ACC112 (cell line): ENCODE measurements around the gene PRICKLE1.

Source experiments
- H2AFZ ChIP-seq: fragments of 200-600 bp; sonication (generic); one replicate; pipeline ENCODE4 v1.6.0; 2017; ENCODE audit warnings: antibody characterized with exemption, low read length; ENCODE audit not compliant: unreplicated experiment
- H3K27ac ChIP-seq: fragments of 200-600 bp; sonication (generic); 2 replicates; pipeline ENCODE4 v1.5.1; 2014; ENCODE audit warnings: low read depth, mild to moderate bottlenecking, antibody characterized with exemption, low read length, moderate library complexity
- H3K27me3 ChIP-seq: fragments of 200-600 bp; sonication (generic); 2 replicates; pipeline ENCODE4 v1.6.1; 2014; ENCODE audit warnings: mild to moderate bottlenecking, antibody characterized with exemption, low read length, moderate library complexity, mixed read lengths; ENCODE audit not compliant: insufficient read depth
- H3K36me3 ChIP-seq: fragments of 200-600 bp; sonication (generic); 2 replicates; pipeline ENCODE4 v1.6.1; 2016; ENCODE audit warnings: mild to moderate bottlenecking, antibody characterized with exemption, low read length, moderate library complexity, mixed read lengths; ENCODE audit not compliant: insufficient read depth
- H3K4me1 ChIP-seq: fragments of 200-600 bp; sonication (generic); one replicate; pipeline ENCODE4 v1.6.1; 2016; ENCODE audit warnings: low read length, mixed read lengths; ENCODE audit not compliant: insufficient read depth, unreplicated experiment, control insufficient read depth
- H3K4me3 ChIP-seq: fragments of 200-600 bp; sonication (generic); 2 replicates; pipeline ENCODE4 v1.5.1; 2014; ENCODE audit warnings: mild to moderate bottlenecking, low read depth, low read length
- H3K79me2 ChIP-seq: fragments of 200-600 bp; sonication (generic); one replicate; pipeline ENCODE4 v1.6.0; 2016; ENCODE audit warnings: low read length; ENCODE audit not compliant: control insufficient read depth, unreplicated experiment, insufficient read depth

The PRICKLE1 gene

DNA sequence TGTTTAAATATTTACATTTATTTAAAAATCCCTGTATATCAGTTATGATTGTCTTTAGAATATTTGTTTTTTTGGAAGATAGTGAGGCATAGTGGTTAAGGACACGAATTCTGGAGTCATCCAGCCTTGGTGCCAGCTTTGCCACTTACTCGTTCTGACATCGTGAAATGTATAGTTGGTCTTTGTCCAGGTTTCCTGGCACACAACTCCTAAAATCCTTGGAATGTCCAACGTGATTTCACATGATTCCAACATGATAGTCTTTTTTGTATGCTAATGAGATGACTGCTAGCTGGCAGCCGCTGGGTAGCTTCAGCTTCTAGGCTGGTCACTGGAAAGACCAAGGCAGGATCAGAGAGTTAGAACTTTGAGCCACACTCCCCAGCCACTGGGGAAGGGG is 64.8 kb downstream of the PRICKLE1 start:
- Histone ChIP-seq H3K4me3 (no peak overlapping the region), H3K27ac (no peak overlapping the region), H3K79me2 (no peaks in the 10 kb centered on the region), H3K36me3 (no peaks in the 10 kb centered on the region), H3K4me1 (no peaks in the 10 kb centered on the region), H2AFZ (no peak overlapping the region), H3K27me3 (no peaks in the 10 kb centered on the region)

GRCh38 chr12:42516573-42516972 is 73.0 kb downstream of the PRICKLE1 start:
- no peak overlapping the region for H3K27ac ChIP-seq
- no peaks in the 10 kb centered on the region for H3K4me1 ChIP-seq
- H3K79me2 ChIP-seq = no peaks in the 10 kb centered on the region
- H3K4me3 ChIP-seq = no peak overlapping the region
- H2AFZ ChIP-seq = no peak overlapping the region
- H3K36me3 ChIP-seq = no peaks in the 10 kb centered on the region
- H3K27me3 ChIP-seq = no peaks in the 10 kb centered on the region

DNA sequence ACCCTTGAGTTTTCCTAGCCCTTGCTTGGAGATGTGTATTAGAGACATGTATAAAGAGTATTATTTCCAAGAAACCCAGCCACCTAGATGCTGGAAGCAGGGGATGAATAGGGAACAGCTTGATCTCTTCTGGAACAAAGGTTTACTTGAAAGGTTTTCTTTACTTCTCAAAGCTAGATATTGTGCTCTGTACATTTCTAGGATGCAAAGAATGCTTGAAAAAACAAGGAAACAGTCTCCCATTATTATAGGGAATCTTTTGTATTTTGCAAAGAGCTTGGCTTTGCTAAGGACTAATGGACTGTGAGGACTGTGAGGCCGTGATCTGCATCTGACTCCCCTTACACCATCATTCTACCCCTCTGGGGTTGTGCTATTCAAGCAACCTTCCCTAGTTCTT is 77.9 kb downstream of the PRICKLE1 start:
- Histone ChIP-seq H2AFZ (no peak overlapping the region), H3K79me2 (no peaks in the 10 kb centered on the region), H3K27me3 (no peaks in the 10 kb centered on the region), H3K4me1 (no peaks in the 10 kb centered on the region), H3K36me3 (no peaks in the 10 kb centered on the region), H3K4me3 (no peak overlapping the region), H3K27ac (no peak overlapping the region)

DNA sequence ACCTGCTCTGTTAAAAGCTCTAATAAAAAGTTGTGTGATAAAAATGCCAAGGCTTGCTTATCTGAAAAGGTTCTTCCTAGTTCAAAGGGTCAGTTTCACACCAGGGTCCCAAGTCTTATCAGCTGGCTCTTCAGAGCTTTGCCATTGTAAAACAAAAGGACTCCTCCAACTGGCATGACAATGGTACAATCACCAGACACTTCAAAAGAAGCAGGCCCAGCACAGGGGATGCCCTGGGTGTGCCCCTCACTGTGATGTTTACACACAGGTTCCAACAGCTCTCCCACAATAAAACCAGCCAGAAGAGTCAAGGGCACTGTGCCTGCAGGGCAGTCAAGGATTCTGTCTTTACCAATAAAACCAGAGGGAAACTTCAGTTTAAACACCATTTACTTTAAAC is 78.7 kb downstream of the PRICKLE1 start:
- no peak overlapping the region for H3K27ac ChIP-seq
- no peaks in the 10 kb centered on the region for H3K79me2 ChIP-seq
- no peak overlapping the region for H3K4me3 ChIP-seq
- H3K4me1 ChIP-seq = no peaks in the 10 kb centered on the region
- H3K27me3 ChIP-seq = no peaks in the 10 kb centered on the region
- no peak overlapping the region for H2AFZ ChIP-seq
- no peaks in the 10 kb centered on the region for H3K36me3 ChIP-seq

- Histone ChIP-seq H3K4me3 (no peak overlapping the region), H3K79me2 (no peaks in the 10 kb centered on the region), H2AFZ (no peak overlapping the region), H3K27ac (no peak overlapping the region), H3K4me1 (no peaks in the 10 kb centered on the region), H3K27me3 (no peaks in the 10 kb centered on the region), H3K36me3 (no peaks in the 10 kb centered on the region)
Measured at GRCh38 chr12:42508913-42509460, 80.6 kb downstream of the PRICKLE1 start.

DNA sequence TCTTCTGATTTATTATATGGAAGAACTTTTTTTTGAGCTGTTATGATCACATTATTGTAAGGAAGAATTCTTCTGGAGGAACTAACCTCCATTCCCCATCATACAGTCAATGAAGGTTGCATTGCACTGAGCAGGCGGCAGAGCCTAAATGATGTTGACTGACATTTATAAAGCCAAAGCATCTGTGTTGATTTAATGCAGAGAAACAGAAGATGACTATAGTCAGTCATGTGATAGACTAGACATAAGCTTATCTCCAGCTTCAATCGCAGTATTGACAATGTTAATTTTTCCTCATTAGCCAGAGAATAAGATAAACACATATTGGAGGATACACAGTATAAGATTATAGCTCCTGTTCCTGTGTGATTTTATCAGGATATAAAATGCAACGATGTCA is 82.0 kb downstream of the PRICKLE1 start:
- H3K27me3 ChIP-seq = no peaks in the 10 kb centered on the region
- no peaks in the 10 kb centered on the region for H3K4me1 ChIP-seq
- H3K79me2 ChIP-seq = no peaks in the 10 kb centered on the region
- no peak overlapping the region for H3K27ac ChIP-seq
- H3K36me3 ChIP-seq = no peaks in the 10 kb centered on the region
- H2AFZ ChIP-seq = no peak overlapping the region
- no peak overlapping the region for H3K4me3 ChIP-seq

DNA sequence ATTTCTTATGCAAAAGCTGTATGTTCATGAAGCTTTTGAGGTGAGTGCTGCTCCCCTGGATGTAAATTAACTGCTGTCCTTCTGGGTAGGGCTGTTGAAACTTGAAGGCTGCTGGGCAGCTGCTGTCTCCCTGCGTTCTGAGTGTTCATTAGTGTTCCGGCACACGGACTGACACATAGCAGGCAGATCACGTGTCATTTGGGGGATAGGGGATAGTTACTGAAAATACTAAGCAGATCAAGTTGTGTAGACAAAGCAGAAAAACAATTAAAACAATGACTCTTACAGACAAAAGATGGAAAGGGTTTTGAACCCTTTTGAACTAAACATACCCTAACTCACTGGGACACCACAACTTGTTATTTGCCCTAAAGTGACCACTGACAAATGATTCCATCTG is 82.5 kb downstream of the PRICKLE1 start:
- H3K27ac ChIP-seq = no peak overlapping the region
- H3K27me3 ChIP-seq = no peaks in the 10 kb centered on the region
- no peak overlapping the region for H3K4me3 ChIP-seq
- no peak overlapping the region for H2AFZ ChIP-seq
- H3K79me2 ChIP-seq = no peaks in the 10 kb centered on the region
- no peaks in the 10 kb centered on the region for H3K36me3 ChIP-seq
- no peaks in the 10 kb centered on the region for H3K4me1 ChIP-seq

DNA sequence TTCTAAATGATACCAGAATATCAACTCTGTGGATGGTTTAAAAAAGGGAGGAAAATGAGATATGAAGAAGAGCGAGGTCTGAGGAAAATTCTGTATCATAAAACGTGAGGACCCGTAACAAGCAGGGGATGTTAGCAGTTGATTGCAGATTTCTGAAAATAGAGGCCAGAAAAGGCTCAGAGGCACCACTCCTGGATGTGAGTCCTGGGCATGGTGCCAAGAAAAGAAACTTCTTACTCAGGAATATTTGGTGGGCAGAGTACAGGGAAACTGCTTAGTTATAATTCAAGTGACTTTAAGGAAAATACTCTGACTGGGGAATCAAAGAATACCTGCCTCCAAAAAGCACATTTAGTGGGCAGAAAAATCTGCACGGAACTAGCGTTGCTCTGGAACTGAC is 85.5 kb downstream of the PRICKLE1 start:
- Histone ChIP-seq H3K79me2 (no peaks in the 10 kb centered on the region), H3K27me3 (no peaks in the 10 kb centered on the region), H2AFZ (no peak overlapping the region), H3K36me3 (no peaks in the 10 kb centered on the region), H3K27ac (no peak overlapping the region), H3K4me1 (no peaks in the 10 kb centered on the region), H3K4me3 (no peak overlapping the region)

- H2AFZ ChIP-seq = no peak overlapping the region
- H3K27ac ChIP-seq = no peak overlapping the region
- no peaks in the 10 kb centered on the region for H3K79me2 ChIP-seq
- no peaks in the 10 kb centered on the region for H3K27me3 ChIP-seq
- H3K4me3 ChIP-seq = no peak overlapping the region
- H3K4me1 ChIP-seq = no peaks in the 10 kb centered on the region
- no peaks in the 10 kb centered on the region for H3K36me3 ChIP-seq
Measured at GRCh38 chr12:42502682-42503081, 86.9 kb downstream of the PRICKLE1 start.

GRCh38 chr12:42498549-42499247 is 90.8 kb downstream of the PRICKLE1 start:
- no peaks in the 10 kb centered on the region for H3K27me3 ChIP-seq
- no peaks in the 10 kb centered on the region for H3K4me1 ChIP-seq
- H3K36me3 ChIP-seq = no peaks in the 10 kb centered on the region
- H2AFZ ChIP-seq = no peak overlapping the region
- H3K27ac ChIP-seq = no peak overlapping the region
- no peaks in the 10 kb centered on the region for H3K79me2 ChIP-seq
- no peak overlapping the region for H3K4me3 ChIP-seq

DNA sequence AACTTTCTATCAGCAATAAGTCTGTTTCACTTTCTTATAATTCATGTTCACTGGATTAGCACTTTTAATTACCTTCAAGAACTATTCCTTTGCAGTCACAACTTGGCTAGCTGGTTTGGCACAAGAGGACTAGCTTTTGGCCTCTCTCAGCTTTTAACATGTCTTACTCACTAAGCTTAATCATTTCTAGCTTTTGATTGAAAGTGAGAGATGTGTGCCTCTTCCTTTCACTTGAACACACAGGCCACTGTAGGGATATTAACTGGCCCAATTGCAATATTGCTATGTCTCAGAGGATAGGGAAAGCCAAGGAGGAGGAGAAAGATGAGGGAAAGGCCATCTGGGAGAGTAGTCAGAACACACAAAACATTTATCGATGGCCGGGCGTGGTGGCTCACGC is 92.7 kb downstream of the PRICKLE1 start:
- H3K27me3 ChIP-seq = no peaks in the 10 kb centered on the region
- H3K4me1 ChIP-seq = no peaks in the 10 kb centered on the region
- H3K36me3 ChIP-seq = no peaks in the 10 kb centered on the region
- H3K4me3 ChIP-seq = no peak overlapping the region
- H3K79me2 ChIP-seq = no peaks in the 10 kb centered on the region
- no peak overlapping the region for H2AFZ ChIP-seq
- H3K27ac ChIP-seq = no peak overlapping the region
